Stimulated activated CD4-positive, alpha-beta T cell treated with anti-CD3 and anti-CD28 coated beads, Interleukin-15, amount 100 ng/mL, for 48 hours (primary cell): ENCODE data around the gene HLA-DMA.

ENCODE experiments used
- DNase-seq, 2 donors: peaks; one replicate each; pipeline ENCODE4 v3.0.0-alpha.2; 2020; ENCODE audit warnings: low read depth in 2 of 2

HLA-DMA gene

GRCh38 chr6:32932132-32932868, 20.6 kb downstream of the HLA-DMA start:
- DNase-seq: no peak

GRCh38 chr6:32931211-32931610, 21.7 kb downstream of the HLA-DMA start:
- DNase-seq: no peak

GRCh38 chr6:32922083-32922482, 30.8 kb downstream of the HLA-DMA start:
- DNase-seq: no peak

GRCh38 chr6:32920715-32921114, 32.2 kb downstream of the HLA-DMA start:
- DNase-seq: no peak

- DNase-seq: no peak
Measured at GRCh38 chr6:32912951-32913350, 39.9 kb downstream of the HLA-DMA start.

GRCh38 chr6:32908897-32909296, 44.0 kb downstream of the HLA-DMA start:
- no peak for DNase-seq

- DNase-seq: no peak
Measured at GRCh38 chr6:32906539-32906938, 46.4 kb downstream of the HLA-DMA start.

GRCh38 chr6:32905078-32905477, 47.8 kb downstream of the HLA-DMA start:
- no peak for DNase-seq

- DNase-seq: no peak
Measured at GRCh38 chr6:32903952-32904351, 48.9 kb downstream of the HLA-DMA start.
